ENCODE results near the gene BTBD16.

Gene BTBD16
- 0 to 0.07 (median 0) reads per million in 18 experiments for total RNA-seq

- DNase-seq: no peak
Measured at GRCh38 chr10:122271076-122271475, at the start of gene BTBD16. BTBD16 (plus strand) TSS chr10:122271296; CDS start chr10:122275082, 3,786 bp downstream.

GRCh38 chr10:122221958-122222357 lies 49.1 kb upstream of the BTBD16 start:
- no peak for DNase-seq

GRCh38 chr10:122222638-122223037 lies 48.5 kb upstream of the BTBD16 start:
- DNase-seq: no peak

GRCh38 chr10:122224159-122224558 lies 46.9 kb upstream of the BTBD16 start:
- DNase-seq: no peak

GRCh38 chr10:122225330-122225729 lies 45.8 kb upstream of the BTBD16 start:
- peak in 1 of 2 donors; percentile 0 for DNase-seq

GRCh38 chr10:122227754-122228153 lies 43.3 kb upstream of the BTBD16 start:
- DNase-seq: no peak

- DNase-seq: no peak
Measured at GRCh38 chr10:122229666-122230065, 41.4 kb upstream of the BTBD16 start.

- DNase-seq: no peak
Measured at GRCh38 chr10:122230222-122230621, 40.9 kb upstream of the BTBD16 start.

- DNase-seq: no peak
Measured at GRCh38 chr10:122232769-122233168, 38.3 kb upstream of the BTBD16 start.

- no peak for DNase-seq
Measured at GRCh38 chr10:122233857-122234348, 37.2 kb upstream of the BTBD16 start.

GRCh38 chr10:122234416-122234815 lies 36.7 kb upstream of the BTBD16 start:
- DNase-seq: no peak

- DNase-seq: no peak
Measured at GRCh38 chr10:122236690-122237306, 34.3 kb upstream of the BTBD16 start.

- no peak for DNase-seq
Measured at GRCh38 chr10:122237331-122237990, 33.6 kb upstream of the BTBD16 start.

- DNase-seq: no peak
Measured at GRCh38 chr10:122239578-122240257, 31.4 kb upstream of the BTBD16 start.

GRCh38 chr10:122240401-122240800 lies 30.7 kb upstream of the BTBD16 start:
- no peak for DNase-seq

- DNase-seq: no peak
Measured at GRCh38 chr10:122241836-122242235, 29.3 kb upstream of the BTBD16 start.

- DNase-seq: no peak
Measured at GRCh38 chr10:122243550-122243949, 27.5 kb upstream of the BTBD16 start.

GRCh38 chr10:122244001-122244975 lies 26.8 kb upstream of the BTBD16 start:
- no peak for DNase-seq

- DNase-seq: no peak
Measured at GRCh38 chr10:122245136-122245535, 26.0 kb upstream of the BTBD16 start.

- no peak for DNase-seq
Measured at GRCh38 chr10:122245897-122246296, 25.2 kb upstream of the BTBD16 start.

- DNase-seq: no peak
Measured at GRCh38 chr10:122246830-122247520, 24.1 kb upstream of the BTBD16 start.

Data from inflammatory macrophage (primary cell).